Activated CD4-positive, alpha-beta T cell treated with anti-CD3 and anti-CD28 coated beads for 48 hours (primary cell): ENCODE measurements around the gene STAT3.
A peak's percentile ranks its signal among the peaks of the same experiment; 100 is the strongest.
"Not testable (repeated sequence)": the region's sequence is repeated elsewhere in the genome, so short reads cannot be mapped to it uniquely, and the experiment has no call there.

Experiments
- DNase-seq: peaks from one replicate; pipeline ENCODE4 v3.0.0-alpha.2; 2020

The STAT3 gene

GRCh38 chr17:42408061-42408460 lies 19.8 kb upstream of the STAT3 start:
- DNase-seq: no peak

- peak; percentile 72 for DNase-seq
Observed at GRCh38 chr17:42407289-42407836, 19.1 kb upstream of the STAT3 start.

DNA sequence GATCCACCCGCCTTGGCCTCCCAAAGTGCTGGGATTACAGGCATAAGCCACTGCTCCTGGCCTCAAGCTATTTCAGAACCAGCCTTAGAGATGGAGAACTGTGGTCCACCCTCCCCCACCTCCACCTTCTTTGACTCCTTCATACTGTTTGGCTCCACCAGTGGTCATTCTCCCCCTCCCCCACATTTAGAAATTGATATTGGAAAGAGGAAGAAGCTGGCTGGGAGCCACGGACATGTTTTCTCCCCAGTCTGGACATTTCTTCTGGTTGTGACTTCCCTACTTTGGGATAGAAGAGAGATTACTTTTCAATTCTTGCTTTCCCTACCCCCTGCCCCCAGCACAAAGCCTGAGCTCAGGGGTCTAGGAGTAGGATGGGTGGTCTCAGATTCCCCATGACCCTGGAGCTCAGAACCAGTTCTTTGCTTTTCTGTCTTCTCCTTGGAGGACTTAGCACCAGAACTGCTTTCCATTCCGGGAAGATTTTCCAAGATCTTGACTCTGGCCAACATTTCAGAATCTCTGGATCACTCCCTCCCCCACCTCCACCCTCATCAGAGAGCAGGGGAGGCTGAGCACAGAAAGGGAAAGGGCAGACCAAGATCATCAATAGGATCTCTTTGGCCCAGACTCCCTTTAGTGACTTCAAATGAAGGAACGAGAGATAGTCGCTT lies 18.5 kb upstream of the STAT3 start:
- no peak for DNase-seq

- DNase-seq: peak; percentile 91
Observed at GRCh38 chr17:42405963-42406495, 17.8 kb upstream of the STAT3 start.

DNA sequence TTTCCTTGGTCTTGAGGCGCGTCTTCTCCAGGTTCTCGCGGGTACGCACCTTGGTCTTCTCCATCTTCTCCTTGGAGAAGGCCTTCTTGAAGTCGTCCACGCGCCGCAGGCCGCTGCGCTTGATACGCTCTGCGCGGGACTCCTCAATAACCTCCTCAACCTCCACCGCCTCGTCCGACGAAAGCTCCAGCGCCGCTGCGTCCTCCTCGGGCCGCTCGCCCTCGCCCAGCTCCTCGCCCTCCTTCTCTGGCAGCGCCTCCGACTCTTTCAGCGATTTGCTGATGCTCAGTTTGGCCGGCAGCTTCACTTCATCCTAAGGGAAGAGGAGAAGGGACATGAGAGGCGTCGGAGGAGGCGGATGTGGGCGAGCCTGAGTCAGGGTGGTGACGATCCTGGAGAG lies 16.8 kb upstream of the STAT3 start:
- no peak for DNase-seq

DNA sequence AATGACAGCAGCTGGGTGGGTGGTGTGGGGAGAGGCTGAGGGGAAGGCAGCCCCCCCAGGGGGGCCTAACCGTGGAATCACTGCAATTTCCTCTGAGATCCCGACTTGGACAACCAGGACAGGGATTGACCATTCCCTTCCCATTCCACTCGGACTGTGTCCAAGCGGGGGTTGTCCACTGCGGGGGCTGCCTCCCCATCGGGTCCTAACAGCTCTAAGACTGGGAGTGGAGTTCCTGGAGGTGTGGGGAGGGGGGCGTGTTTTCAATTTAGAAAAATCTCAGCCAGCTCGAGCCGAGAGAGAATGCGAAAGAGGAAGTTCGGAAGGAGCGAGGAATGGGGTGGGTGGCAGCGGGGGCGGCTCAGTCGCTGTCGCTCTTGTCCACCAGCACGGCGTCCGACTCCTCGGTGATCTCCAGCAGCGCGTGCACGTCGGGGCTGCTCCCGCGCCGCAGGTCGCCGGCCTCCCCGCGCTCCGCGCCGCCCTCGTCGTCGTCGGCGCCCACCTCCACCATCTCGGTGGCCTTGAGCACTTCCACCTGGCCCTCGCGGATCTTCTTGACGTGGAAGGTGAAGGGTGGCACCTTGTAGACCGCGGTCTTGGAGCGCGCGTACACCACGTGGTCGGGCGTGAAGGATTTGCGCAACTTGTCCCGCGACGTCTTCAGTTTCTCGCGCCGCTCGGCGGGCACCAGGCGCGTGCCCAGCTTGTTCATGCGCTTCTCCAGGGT lies 16.2 kb upstream of the STAT3 start:
- DNase-seq: no peak

DNA sequence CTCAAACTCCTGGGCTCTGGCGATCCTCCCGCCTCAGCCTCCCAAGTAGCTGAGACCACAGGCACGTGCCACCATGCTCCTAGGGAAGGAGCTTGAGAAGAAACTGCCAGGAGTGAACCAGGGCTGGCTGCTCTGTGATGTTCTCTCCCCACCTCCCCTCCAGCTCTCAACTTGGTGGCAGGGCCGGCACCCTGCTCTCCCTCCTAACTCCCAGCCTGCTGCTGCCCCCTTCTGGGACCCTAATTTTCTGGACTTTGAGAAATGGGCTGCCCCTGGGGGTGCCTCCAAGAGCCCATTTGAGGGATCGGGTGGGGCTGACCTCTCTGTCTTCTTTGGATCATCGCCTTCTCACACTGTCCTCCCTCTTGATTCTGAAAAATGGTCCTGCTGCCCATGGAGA lies 14.9 kb upstream of the STAT3 start:
- DNase-seq: peak; percentile 67

GRCh38 chr17:42402117-42402516 lies 13.9 kb upstream of the STAT3 start:
- DNase-seq: no peak

DNA sequence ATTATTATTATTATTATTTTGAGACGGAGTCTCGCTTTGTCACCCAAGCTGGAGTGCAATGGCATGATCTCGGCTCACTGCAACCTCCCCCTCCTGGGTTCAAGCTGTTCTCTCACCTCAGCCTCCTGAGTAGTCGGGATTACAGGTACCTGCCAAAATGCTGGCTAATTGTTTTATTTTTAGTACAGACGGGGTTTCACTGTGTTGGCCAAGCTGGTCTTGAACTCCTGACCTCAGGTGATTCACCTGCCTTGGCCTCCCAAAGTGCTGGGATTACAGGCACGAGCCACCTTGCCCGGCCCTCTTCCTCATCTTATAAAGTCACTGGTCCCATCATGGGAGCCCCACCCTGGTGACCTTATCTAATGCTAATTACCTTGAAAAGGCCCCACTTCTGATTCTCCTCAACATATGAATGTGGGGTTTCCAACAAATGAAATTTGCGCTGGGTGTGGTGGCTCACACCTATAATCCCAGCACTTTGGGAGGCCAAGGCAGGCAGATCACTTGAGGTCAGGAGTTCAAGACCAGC lies 12.7 kb upstream of the STAT3 start:
- not testable (repeated sequence) for DNase-seq

GRCh38 chr17:42399948-42400843 lies 12.0 kb upstream of the STAT3 start:
- DNase-seq: no peak

GRCh38 chr17:42399121-42399520 lies 10.9 kb upstream of the STAT3 start:
- no peak for DNase-seq

DNA sequence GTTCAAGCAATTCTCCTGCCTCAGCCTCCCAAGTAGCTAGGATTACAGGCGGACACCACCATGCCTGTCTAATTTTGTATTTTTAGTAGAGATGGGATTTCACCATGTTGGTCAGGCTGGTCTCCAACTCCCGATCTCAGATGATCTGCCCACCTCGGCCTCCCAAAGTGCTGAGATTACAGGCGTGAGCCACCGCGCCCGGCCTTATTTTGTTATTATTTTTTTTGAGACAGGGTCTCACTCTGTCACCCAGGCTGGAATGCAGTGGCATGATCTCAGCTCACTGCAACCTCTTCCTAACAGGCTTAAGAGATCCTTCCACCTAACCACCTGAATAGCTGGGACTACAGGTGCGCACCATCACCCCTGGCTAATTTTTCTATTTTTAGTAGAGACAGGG lies 7.4 kb upstream of the STAT3 start:
- DNase-seq: not testable (repeated sequence)

- no peak for DNase-seq
Observed at GRCh38 chr17:42394838-42395237, 6.6 kb upstream of the STAT3 start.

- DNase-seq: no peak
Observed at GRCh38 chr17:42392692-42393415, 4.6 kb upstream of the STAT3 start.

GRCh38 chr17:42391439-42391838 lies 3.2 kb upstream of the STAT3 start:
- not testable (repeated sequence) for DNase-seq

DNA sequence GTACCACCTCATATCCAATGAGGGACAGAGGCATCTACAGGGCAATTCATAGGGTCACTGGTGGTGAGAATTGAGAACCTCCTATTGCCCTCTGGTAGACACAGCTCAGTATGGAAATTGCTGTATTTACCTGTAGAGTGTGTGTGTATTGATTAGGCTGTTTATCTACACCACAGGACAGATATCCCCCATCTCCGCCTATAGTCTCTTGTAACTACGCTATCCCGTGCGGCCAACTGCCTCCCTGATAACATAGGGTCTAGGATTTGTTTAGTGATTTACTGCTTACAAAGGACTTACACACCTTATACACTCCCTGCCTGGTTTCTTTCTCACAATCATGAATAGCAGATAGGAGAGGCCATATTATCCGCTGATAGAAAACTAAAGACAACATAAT lies 1.7 kb upstream of the STAT3 start:
- no peak for DNase-seq

GRCh38 chr17:42389135-42389417 lies 834 bp upstream of the STAT3 start:
- DNase-seq: no peak

DNA sequence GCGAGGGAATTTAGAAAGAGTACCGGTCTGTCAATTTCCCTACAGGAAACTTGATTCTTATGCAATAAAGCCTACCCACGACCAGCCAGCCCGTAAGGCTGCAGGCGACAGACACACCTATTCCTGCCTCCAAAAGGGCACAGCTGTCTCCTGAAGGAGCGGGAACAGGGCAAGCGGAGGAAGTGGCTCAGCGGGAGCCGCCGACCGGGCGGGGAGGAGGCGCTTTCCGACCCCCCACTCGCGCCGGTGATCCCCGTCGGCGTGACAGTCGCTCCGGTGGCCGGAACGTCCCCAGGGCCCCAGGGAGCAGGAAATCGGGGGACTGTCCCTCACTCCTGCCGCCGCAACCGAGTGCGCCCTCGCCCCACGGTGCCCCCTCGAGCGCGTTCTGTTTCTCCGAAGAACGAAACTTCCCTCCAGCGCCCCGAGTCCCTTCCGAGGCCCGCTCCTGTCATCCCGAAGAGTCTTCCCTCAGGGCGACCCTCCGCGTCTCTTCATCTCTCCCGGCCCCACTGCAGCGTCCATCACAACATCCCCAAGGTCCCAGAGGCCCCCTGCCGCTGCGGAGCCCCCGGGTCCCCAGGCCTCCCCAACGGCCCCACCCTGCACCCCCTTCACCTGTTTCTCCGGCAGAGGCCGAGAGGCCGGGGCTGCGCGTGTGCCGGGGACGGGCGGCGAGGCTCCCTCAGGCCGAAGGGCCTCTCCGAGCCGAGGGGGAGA lies 421 bp downstream of the STAT3 start:
- peak; percentile 38 for DNase-seq

GRCh38 chr17:42386777-42387657 lies 1.2 kb downstream of the STAT3 start:
- DNase-seq: no peak

DNA sequence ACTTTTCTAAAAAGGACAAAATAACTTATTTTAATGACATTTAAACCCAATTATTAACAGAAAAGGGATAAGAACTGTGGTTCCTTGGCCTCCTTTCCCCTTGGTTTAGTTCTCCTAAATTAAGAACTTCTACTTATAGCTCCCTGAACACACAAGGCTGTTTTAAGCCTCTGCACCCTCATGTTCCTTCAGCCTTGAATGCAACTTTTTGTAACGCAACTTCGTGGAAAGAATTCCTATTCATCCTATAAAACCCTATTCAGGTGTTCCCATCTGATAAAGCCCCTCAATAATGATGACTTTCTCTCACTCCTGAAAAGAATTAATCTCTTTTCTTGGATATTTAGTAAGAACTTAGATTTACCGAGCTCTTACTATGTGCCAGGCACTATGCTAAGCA lies 6.3 kb downstream of the STAT3 start:
- no peak for DNase-seq

GRCh38 chr17:42380935-42381334 lies 7.3 kb downstream of the STAT3 start:
- DNase-seq: no peak
